WTC11 (cell line): ENCODE data around the gene SLC23A2. TPM values are rescaled to one million over a fixed set of nuclear protein-coding genes. Genes with fewer than 3 reads are reported as not detected.
A peak's percentile ranks its signal among the peaks of the same experiment; 100 is the strongest.

Source experiments
- ATAC-seq: fragments of 200-7000 bp; cut with Tn5 transposase; 2 replicates; pipeline ENCODE4 v1.10.0; 2021; ENCODE audit warnings: mild to moderate bottlenecking, moderate library complexity
- CTCF ChIA-PET: fragments of 300-600 bp; sonication (Branson Sonifier 250); formaldehyde crosslinking; loops from one replicate; lab custom pipeline; 2021; ENCODE audit warnings: antibody characterized with exemption; lab: Charles Lee
- POLR2A ChIA-PET: fragments of 350-600 bp; sonication (Branson Sonifier 250); formaldehyde crosslinking; loops from one replicate; lab custom pipeline; 2021; ENCODE audit warnings: antibody characterized with exemption; lab: Charles Lee
- DNase-seq: peaks from one replicate; pipeline ENCODE4 v3.0.0; 2021; ENCODE audit warnings: low spot score
- H3K27ac Mint-ChIP-seq: 2 replicates; pipeline ENCODE4 v1.8.0; 2021; ENCODE audit warnings: mixed read lengths
- H3K27me3 Mint-ChIP-seq: 2 replicates; pipeline ENCODE4 v1.8.0; 2021; ENCODE audit warnings: low read depth, mild to moderate bottlenecking, moderate library complexity, mixed read lengths
- H3K36me3 Mint-ChIP-seq: 2 replicates; pipeline ENCODE4 v1.8.0; 2021; ENCODE audit warnings: mixed read lengths
- H3K4me1 Mint-ChIP-seq: 2 replicates; pipeline ENCODE4 v1.8.0; 2022; ENCODE audit warnings: mixed read lengths
- H3K4me3 Mint-ChIP-seq: 2 replicates; pipeline ENCODE4 v1.8.0; 2021; ENCODE audit warnings: mild to moderate bottlenecking, moderate library complexity, mixed read lengths
- H3K9me3 Mint-ChIP-seq: 2 replicates; pipeline ENCODE4 v1.8.0; 2021; ENCODE audit warnings: mixed read lengths
- CBFB ChIP-seq: sonication (generic); formaldehyde crosslinking; IDR thresholded peaks from 2 replicates; pipeline ENCODE4 v1.8.1; 2022; ENCODE audit warnings: mild to moderate bottlenecking, low read depth, missing genetic modification reagents
- FOXP1 ChIP-seq: sonication (generic); formaldehyde crosslinking; IDR thresholded peaks from 2 replicates; pipeline ENCODE4 v1.8.0; 2022; ENCODE audit warnings: missing genetic modification reagents, mild to moderate bottlenecking, moderate library complexity, borderline replicate concordance
- GABPB1 ChIP-seq: sonication (generic); formaldehyde crosslinking; IDR thresholded peaks from 2 replicates; pipeline ENCODE4 v1.8.1; 2023; ENCODE audit warnings: mild to moderate bottlenecking, missing genetic modification reagents
- HMGA2 ChIP-seq: fragments of 250-450 bp; sonication (Bioruptor Pico); IDR thresholded peaks from 2 replicates; pipeline ENCODE4 v1.4.0; 2021; ENCODE audit warnings: mild to moderate bottlenecking, moderate library complexity
- NFATC4 ChIP-seq: fragments of 250-450 bp; sonication (Bioruptor Pico); IDR thresholded peaks from 2 replicates; pipeline ENCODE4 v1.9.0; 2021; ENCODE audit warnings: mild to moderate bottlenecking
- NFYB ChIP-seq: sonication (generic); formaldehyde crosslinking; conservative IDR thresholded peaks from 2 replicates; pipeline ENCODE4 v1.8.0; 2022; ENCODE audit warnings: low read depth, missing genetic modification reagents
- NR3C1 ChIP-seq: sonication (generic); formaldehyde crosslinking; conservative IDR thresholded peaks from 2 replicates; pipeline ENCODE4 v1.8.1; 2023; ENCODE audit warnings: low read depth, mild to moderate bottlenecking, missing genetic modification reagents
- OVOL2 ChIP-seq: fragments of 250-450 bp; sonication (Bioruptor Pico); IDR thresholded peaks from 2 replicates; pipeline ENCODE4 v1.9.0; 2021; ENCODE audit warnings: mild to moderate bottlenecking, borderline replicate concordance
- PRRX2 ChIP-seq: fragments of 250-450 bp; sonication (Bioruptor Pico); IDR thresholded peaks from 2 replicates; pipeline ENCODE4 v1.8.0; 2021; ENCODE audit warnings: mild to moderate bottlenecking
- SMAD3 ChIP-seq: sonication (generic); formaldehyde crosslinking; IDR thresholded peaks from 2 replicates; pipeline ENCODE4 v1.8.0; 2022; ENCODE audit warnings: missing genetic modification reagents, mild to moderate bottlenecking, borderline replicate concordance
- SMAD4 ChIP-seq: sonication (generic); formaldehyde crosslinking; IDR thresholded peaks from 2 replicates; pipeline ENCODE4 v1.8.0; 2022; ENCODE audit warnings: mild to moderate bottlenecking, missing genetic modification reagents
- SP1 ChIP-seq: sonication (generic); formaldehyde crosslinking; conservative IDR thresholded peaks from 2 replicates; pipeline ENCODE4 v1.8.1; 2022; ENCODE audit warnings: missing genetic modification reagents
- TEAD1 ChIP-seq: sonication (generic); formaldehyde crosslinking; IDR thresholded peaks from 2 replicates; pipeline ENCODE4 v1.8.0; 2022; ENCODE audit warnings: mild to moderate bottlenecking, missing genetic modification reagents
- ZNF317 ChIP-seq: sonication (generic); formaldehyde crosslinking; IDR thresholded peaks from 2 replicates; pipeline ENCODE4 v1.8.1; 2023; ENCODE audit warnings: low read depth, mild to moderate bottlenecking, moderate library complexity, missing genetic modification reagents, borderline replicate concordance
- ZNF396 ChIP-seq: fragments of 250-450 bp; sonication (Bioruptor Pico); IDR thresholded peaks from 2 replicates; pipeline ENCODE4 v1.8.0; 2021; ENCODE audit warnings: mild to moderate bottlenecking, moderate library complexity, borderline replicate concordance
- total RNA-seq: library from RNA; stranded (reverse); gene quantifications from 3 replicates; pipeline ENCODE4 v1.2.3, GENCODE V29; 2021
- TF ChIP-seq, protein P1 (sequence below): sonication (generic); formaldehyde crosslinking; IDR thresholded peaks from 2 replicates; pipeline ENCODE4 v1.8.0; 2022; ENCODE audit warnings: mild to moderate bottlenecking, missing genetic modification reagents
- TF ChIP-seq, protein P2 (sequence below): sonication (generic); formaldehyde crosslinking; IDR thresholded peaks from 2 replicates; pipeline ENCODE4 v1.8.0; 2023; ENCODE audit warnings: mild to moderate bottlenecking, missing genetic modification reagents
- TF ChIP-seq, protein P3 (sequence below): sonication (generic); formaldehyde crosslinking; IDR thresholded peaks from 2 replicates; pipeline ENCODE4 v1.8.1; 2023; ENCODE audit warnings: mild to moderate bottlenecking, missing genetic modification reagents, moderate library complexity
- TF ChIP-seq, protein P4 (sequence below): fragments of 250-450 bp; sonication (Bioruptor Pico); IDR thresholded peaks from 2 replicates; pipeline ENCODE4 v2.1.2; 2022; ENCODE audit warnings: mild to moderate bottlenecking, moderate library complexity
- TF ChIP-seq, protein P5 (sequence below): sonication (generic); formaldehyde crosslinking; IDR thresholded peaks from 2 replicates; pipeline ENCODE4 v1.8.0; 2022; ENCODE audit warnings: mild to moderate bottlenecking, missing genetic modification reagents
- TF ChIP-seq, protein P6 (sequence below): sonication (generic); formaldehyde crosslinking; IDR thresholded peaks from 2 replicates; pipeline ENCODE4 v1.8.0; 2022; ENCODE audit warnings: mild to moderate bottlenecking, missing genetic modification reagents
- TF ChIP-seq, protein P7 (sequence below): sonication (generic); formaldehyde crosslinking; conservative IDR thresholded peaks from 2 replicates; pipeline ENCODE4 v1.8.1; 2023; ENCODE audit warnings: mild to moderate bottlenecking, low read depth, missing genetic modification reagents, moderate library complexity

SLC23A2 gene
- total RNA-seq, 1 experiment from 2014 or later, result 14.5 TPM

DNA sequence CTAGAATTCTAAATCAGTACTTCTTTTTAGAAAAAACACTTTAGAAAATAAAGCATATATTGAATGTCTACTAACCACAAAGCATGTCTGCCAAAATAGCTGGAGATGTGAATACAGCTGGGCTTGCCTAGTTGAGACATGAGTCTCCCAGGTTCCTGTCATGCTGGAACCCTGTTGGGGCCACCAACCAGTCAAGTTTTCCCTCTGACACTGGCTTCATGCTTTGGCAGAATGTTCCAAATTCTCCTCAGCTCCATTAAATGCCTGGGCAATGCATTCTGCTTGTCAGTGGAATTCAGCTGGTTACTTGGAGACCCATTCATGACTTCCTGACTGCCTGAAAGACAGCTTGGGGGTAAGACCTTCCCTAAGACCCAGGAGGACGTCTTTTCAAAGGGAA, 192.4 kb downstream of the SLC23A2 start:
- no peaks in the 10 kb centered on the region for H3K36me3 Mint-ChIP-seq
- H3K27ac Mint-ChIP-seq, result no peak overlapping the region
- peaks cover 21% of the 10 kb centered on the region for H3K4me1 Mint-ChIP-seq
- ChIA-PET CTCF (no interaction called here), POLR2A (no interaction called here)
- ATAC-seq (no peak), DNase-seq (no peak)
- H3K4me3 Mint-ChIP-seq, result no peak overlapping the region
- H3K27me3 Mint-ChIP-seq, result no peaks in the 10 kb centered on the region
- TF ChIP-seq NR3C1 (CRISPR knock-in tag) (no peak), ZNF396 (CRISPR knock-in tag) (no peak), SP1 (CRISPR knock-in tag) (no peak), SMAD4 (no peak), SMAD3 (CRISPR knock-in tag) (no peak), CBFB (no peak), FOXP1 (no peak)
- TF ChIP-seq, protein P1, sequence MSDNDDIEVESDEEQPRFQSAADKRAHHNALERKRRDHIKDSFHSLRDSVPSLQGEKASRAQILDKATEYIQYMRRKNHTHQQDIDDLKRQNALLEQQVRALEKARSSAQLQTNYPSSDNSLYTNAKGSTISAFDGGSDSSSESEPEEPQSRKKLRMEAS (CRISPR knock-in tag), result no peak
- TF ChIP-seq, protein P2, sequence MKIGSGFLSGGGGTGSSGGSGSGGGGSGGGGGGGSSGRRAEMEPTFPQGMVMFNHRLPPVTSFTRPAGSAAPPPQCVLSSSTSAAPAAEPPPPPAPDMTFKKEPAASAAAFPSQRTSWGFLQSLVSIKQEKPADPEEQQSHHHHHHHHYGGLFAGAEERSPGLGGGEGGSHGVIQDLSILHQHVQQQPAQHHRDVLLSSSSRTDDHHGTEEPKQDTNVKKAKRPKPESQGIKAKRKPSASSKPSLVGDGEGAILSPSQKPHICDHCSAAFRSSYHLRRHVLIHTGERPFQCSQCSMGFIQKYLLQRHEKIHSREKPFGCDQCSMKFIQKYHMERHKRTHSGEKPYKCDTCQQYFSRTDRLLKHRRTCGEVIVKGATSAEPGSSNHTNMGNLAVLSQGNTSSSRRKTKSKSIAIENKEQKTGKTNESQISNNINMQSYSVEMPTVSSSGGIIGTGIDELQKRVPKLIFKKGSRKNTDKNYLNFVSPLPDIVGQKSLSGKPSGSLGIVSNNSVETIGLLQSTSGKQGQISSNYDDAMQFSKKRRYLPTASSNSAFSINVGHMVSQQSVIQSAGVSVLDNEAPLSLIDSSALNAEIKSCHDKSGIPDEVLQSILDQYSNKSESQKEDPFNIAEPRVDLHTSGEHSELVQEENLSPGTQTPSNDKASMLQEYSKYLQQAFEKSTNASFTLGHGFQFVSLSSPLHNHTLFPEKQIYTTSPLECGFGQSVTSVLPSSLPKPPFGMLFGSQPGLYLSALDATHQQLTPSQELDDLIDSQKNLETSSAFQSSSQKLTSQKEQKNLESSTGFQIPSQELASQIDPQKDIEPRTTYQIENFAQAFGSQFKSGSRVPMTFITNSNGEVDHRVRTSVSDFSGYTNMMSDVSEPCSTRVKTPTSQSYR (CRISPR knock-in tag), result no peak
- TF ChIP-seq, protein P3, sequence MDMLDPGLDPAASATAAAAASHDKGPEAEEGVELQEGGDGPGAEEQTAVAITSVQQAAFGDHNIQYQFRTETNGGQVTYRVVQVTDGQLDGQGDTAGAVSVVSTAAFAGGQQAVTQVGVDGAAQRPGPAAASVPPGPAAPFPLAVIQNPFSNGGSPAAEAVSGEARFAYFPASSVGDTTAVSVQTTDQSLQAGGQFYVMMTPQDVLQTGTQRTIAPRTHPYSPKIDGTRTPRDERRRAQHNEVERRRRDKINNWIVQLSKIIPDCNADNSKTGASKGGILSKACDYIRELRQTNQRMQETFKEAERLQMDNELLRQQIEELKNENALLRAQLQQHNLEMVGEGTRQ (CRISPR knock-in tag), result no peak
- TF ChIP-seq, protein P4, sequence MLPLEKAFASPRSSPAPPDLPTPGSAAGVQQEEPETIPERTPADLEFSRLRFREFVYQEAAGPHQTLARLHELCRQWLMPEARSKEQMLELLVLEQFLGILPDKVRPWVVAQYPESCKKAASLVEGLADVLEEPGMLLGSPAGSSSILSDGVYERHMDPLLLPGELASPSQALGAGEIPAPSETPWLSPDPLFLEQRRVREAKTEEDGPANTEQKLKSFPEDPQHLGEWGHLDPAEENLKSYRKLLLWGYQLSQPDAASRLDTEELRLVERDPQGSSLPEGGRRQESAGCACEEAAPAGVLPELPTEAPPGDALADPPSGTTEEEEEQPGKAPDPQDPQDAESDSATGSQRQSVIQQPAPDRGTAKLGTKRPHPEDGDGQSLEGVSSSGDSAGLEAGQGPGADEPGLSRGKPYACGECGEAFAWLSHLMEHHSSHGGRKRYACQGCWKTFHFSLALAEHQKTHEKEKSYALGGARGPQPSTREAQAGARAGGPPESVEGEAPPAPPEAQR (CRISPR knock-in tag), result no peak
- TF ChIP-seq, protein P5, sequence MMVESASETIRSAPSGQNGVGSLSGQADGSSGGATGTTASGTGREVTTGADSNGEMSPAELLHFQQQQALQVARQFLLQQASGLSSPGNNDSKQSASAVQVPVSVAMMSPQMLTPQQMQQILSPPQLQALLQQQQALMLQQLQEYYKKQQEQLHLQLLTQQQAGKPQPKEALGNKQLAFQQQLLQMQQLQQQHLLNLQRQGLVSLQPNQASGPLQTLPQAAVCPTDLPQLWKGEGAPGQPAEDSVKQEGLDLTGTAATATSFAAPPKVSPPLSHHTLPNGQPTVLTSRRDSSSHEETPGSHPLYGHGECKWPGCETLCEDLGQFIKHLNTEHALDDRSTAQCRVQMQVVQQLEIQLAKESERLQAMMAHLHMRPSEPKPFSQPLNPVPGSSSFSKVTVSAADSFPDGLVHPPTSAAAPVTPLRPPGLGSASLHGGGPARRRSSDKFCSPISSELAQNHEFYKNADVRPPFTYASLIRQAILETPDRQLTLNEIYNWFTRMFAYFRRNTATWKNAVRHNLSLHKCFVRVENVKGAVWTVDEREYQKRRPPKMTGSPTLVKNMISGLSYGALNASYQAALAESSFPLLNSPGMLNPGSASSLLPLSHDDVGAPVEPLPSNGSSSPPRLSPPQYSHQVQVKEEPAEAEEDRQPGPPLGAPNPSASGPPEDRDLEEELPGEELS, result no peak
- H3K9me3 Mint-ChIP-seq, result no peaks in the 10 kb centered on the region

DNA sequence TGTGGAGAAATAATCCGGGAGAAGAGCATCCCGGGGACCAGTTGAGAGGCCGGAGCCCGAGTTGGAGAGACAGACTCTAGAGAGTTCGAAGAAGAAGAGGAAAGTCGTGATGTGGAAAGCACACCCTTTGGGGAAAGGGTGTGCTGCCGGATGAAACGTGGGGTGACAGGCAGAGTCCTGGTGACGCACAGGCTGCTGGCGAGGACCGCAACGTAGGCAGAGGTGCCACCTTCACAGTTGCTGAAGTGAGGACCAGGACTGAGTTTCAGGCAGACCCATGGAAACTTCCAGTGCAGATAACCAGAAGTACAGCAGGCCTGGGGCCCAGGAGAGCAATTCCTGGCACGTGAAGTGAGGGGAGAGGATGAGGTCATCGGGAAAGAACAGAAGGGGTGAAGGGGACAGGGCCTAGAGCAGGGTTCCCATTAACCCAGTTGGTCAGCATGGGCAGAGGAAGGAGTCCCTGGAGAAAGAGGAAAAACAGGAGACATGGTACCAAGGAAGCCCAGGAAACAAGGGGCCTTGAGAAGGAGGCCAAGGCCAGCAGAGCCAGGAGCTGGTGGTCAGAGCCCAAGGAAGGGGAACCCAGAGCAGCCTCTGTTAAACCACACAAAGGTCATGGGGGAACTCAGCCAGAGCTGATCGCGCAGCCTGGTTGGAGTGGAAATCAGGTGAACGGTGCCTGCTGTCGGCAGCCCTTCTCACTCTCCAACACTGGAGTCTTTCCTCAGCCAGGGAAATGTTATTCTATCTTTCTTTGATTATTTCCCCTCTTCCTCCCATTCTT, 195.5 kb downstream of the SLC23A2 start:
- POLR2A ChIA-PET, result no interaction called here
- CTCF ChIA-PET, result interaction anchor here (1.0 to 1.3 kb wide), 2 partner anchors 10 to 26 kb away, joined by 3 read pairs; no protein-coding TSS in a partner anchor
- H3K4me3 Mint-ChIP-seq, result no peak overlapping the region
- no peaks in the 10 kb centered on the region for H3K9me3 Mint-ChIP-seq
- peak overlapping the region; percentile 65; the same call in 1 of the 2 replicates for H3K27ac Mint-ChIP-seq
- DNase-seq (no peak), ATAC-seq (0 out of 2 replicates have a peak, but pooled peaks have one; percentile 39)
- H3K4me1 Mint-ChIP-seq, result peaks cover 16% of the 10 kb centered on the region
- H3K27me3 Mint-ChIP-seq, result no peaks in the 10 kb centered on the region
- peaks cover 6% of the 10 kb centered on the region; the same call in 1 of the 2 replicates for H3K36me3 Mint-ChIP-seq
- TF ChIP-seq OVOL2 (CRISPR knock-in tag) (no peak), TEAD1 (CRISPR knock-in tag) (no peak), GABPB1 (CRISPR knock-in tag) (no peak), HMGA2 (CRISPR knock-in tag) (no peak), SMAD4 (no peak), NFYB (CRISPR knock-in tag) (no peak), PRRX2 (CRISPR knock-in tag) (no peak), NFATC4 (CRISPR knock-in tag) (no peak), ZNF317 (CRISPR knock-in tag) (no peak), SP1 (CRISPR knock-in tag) (no peak)
- TF ChIP-seq, protein P6, sequence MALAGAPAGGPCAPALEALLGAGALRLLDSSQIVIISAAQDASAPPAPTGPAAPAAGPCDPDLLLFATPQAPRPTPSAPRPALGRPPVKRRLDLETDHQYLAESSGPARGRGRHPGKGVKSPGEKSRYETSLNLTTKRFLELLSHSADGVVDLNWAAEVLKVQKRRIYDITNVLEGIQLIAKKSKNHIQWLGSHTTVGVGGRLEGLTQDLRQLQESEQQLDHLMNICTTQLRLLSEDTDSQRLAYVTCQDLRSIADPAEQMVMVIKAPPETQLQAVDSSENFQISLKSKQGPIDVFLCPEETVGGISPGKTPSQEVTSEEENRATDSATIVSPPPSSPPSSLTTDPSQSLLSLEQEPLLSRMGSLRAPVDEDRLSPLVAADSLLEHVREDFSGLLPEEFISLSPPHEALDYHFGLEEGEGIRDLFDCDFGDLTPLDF (CRISPR knock-in tag), result no peak
- TF ChIP-seq, protein P7, sequence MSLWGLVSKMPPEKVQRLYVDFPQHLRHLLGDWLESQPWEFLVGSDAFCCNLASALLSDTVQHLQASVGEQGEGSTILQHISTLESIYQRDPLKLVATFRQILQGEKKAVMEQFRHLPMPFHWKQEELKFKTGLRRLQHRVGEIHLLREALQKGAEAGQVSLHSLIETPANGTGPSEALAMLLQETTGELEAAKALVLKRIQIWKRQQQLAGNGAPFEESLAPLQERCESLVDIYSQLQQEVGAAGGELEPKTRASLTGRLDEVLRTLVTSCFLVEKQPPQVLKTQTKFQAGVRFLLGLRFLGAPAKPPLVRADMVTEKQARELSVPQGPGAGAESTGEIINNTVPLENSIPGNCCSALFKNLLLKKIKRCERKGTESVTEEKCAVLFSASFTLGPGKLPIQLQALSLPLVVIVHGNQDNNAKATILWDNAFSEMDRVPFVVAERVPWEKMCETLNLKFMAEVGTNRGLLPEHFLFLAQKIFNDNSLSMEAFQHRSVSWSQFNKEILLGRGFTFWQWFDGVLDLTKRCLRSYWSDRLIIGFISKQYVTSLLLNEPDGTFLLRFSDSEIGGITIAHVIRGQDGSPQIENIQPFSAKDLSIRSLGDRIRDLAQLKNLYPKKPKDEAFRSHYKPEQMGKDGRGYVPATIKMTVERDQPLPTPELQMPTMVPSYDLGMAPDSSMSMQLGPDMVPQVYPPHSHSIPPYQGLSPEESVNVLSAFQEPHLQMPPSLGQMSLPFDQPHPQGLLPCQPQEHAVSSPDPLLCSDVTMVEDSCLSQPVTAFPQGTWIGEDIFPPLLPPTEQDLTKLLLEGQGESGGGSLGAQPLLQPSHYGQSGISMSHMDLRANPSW, result no peak
